Smooth muscle cell (in vitro differentiated cells): Measurements from ENCODE around the gene LRRIQ1. TPM values are rescaled to one million over a fixed set of nuclear protein-coding genes. Genes with fewer than 3 reads are reported as not detected.

Experiments used
- DNase-seq: peaks from one replicate; lab custom pipeline; 2025; ENCODE audit not compliant: unreplicated experiment; lab: John Stamatoyannopoulos, UW
- H2AFZ ChIP-seq: fragments of 200-600 bp; sonication (generic); 2 replicates; pipeline ENCODE4 v1.6.0; 2016; ENCODE audit warnings: antibody characterized with exemption, low read depth, mild to moderate bottlenecking
- H3F3A ChIP-seq: fragments of 200-600 bp; sonication (generic); 2 replicates; pipeline ENCODE4 v1.6.0; 2017; ENCODE audit warnings: antibody characterized with exemption, low read depth
- H3K27ac ChIP-seq: fragments of 200-600 bp; sonication (generic); 2 replicates; pipeline ENCODE4 v1.5.1; 2016; ENCODE audit warnings: low read depth, mild to moderate bottlenecking
- H3K27me3 ChIP-seq: fragments of 200-600 bp; sonication (generic); 2 replicates; pipeline ENCODE4 v1.6.1; 2016; ENCODE audit warnings: low read depth, mild to moderate bottlenecking
- H3K36me3 ChIP-seq: fragments of 200-600 bp; sonication (generic); 2 replicates; pipeline ENCODE4 v1.5.1; 2016; ENCODE audit warnings: low read depth
- H3K4me1 ChIP-seq: fragments of 200-600 bp; sonication (generic); 2 replicates; pipeline ENCODE4 v1.5.1; 2016; ENCODE audit warnings: low read depth
- H3K4me2 ChIP-seq: fragments of 200-600 bp; sonication (generic); 2 replicates; pipeline ENCODE4 v1.6.0; 2016; ENCODE audit warnings: mild to moderate bottlenecking
- H3K4me3 ChIP-seq: fragments of 200-600 bp; sonication (generic); 2 replicates; pipeline ENCODE4 v1.5.1; 2016; ENCODE audit warnings: mild to moderate bottlenecking
- H3K79me2 ChIP-seq: fragments of 200-600 bp; sonication (generic); 2 replicates; pipeline ENCODE4 v1.6.0; 2016; ENCODE audit warnings: low read depth, mild to moderate bottlenecking
- H3K9ac ChIP-seq: fragments of 200-600 bp; sonication (generic); 2 replicates; pipeline ENCODE4 v1.6.0; 2016; ENCODE audit warnings: low read depth
- H3K9me3 ChIP-seq: fragments of 200-600 bp; sonication (generic); replicated peaks from 2 replicates; pipeline ENCODE4 v1.5.1; 2016; ENCODE audit warnings: low read depth
- H4K20me1 ChIP-seq: fragments of 200-600 bp; sonication (generic); 2 replicates; pipeline ENCODE4 v1.6.0; 2016; ENCODE audit warnings: low read depth
- WGBS: methylation state at CpG from one replicate; pipeline ENCODE4 v1.1.7; 2016; ENCODE audit warnings: low lambda C conversion rate; 5-methylcytosine and 5-hydroxymethylcytosine counted together
- polyA plus RNA-seq: library from polyadenylated mRNA; unstranded; fragments of >200 nt; fragmentation: Nextera tagmentation; extraction: Ambion mirVana; gene quantifications from 2 replicates; pipeline ENCODE4 v1.2.1, GENCODE V29; 2016
- total RNA-seq: library from RNA; depleted of rRNA; stranded (reverse); fragments of >200 nt; gene quantifications from 2 replicates; pipeline ENCODE4 v1.2.3, GENCODE V29; 2014
- TF ChIP-seq, protein P1 (sequence below): fragments of 200-600 bp; sonication (generic); IDR thresholded peaks from 2 replicates; pipeline ENCODE4 v1.5.1; 2017; ENCODE audit warnings: borderline replicate concordance, mild to moderate bottlenecking, antibody characterized with exemption; ENCODE audit not compliant: insufficient read depth, poor library complexity, severe bottlenecking

The LRRIQ1 gene
- total and polyA plus RNA-seq, 2 experiments from 2014 or later = 1.3 TPM

DNA sequence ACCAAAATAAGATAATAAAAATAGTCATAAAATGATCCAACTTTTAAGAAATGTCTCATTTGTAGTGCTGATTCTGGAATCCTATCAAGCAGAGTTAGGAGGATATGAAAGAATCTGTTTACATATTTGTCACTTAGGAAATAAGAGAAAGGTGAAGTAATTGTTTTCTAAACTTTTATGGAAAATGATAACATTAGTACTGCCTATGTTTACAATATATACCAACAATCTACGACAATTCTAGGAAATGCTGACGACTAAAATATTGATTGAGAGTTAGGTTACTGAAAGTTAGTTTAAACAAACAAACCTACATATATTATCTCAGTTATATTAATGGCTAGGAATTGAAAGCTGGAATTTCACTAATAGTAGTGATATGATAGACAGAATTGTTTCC lies 18.1 kb upstream of the LRRIQ1 start:
- no peak overlapping the region for H3K27ac ChIP-seq
- H3K36me3 ChIP-seq = no peaks in the 10 kb centered on the region
- no peaks in the 10 kb centered on the region for H4K20me1 ChIP-seq
- no peak overlapping the region for H3K4me2 ChIP-seq
- no peaks in the 10 kb centered on the region for H3K9me3 ChIP-seq
- no peak overlapping the region for H3K9ac ChIP-seq
- H3F3A ChIP-seq = no peaks in the 10 kb centered on the region
- H3K4me3 ChIP-seq = no peak overlapping the region
- H3K27me3 ChIP-seq = no peaks in the 10 kb centered on the region
- no peak for DNase-seq
- 81% methylated on average over 2 of the region's 2 CpGs for WGBS
- no peaks in the 10 kb centered on the region for H3K79me2 ChIP-seq
- H3K4me1 ChIP-seq = no peaks in the 10 kb centered on the region
- no peak overlapping the region for H2AFZ ChIP-seq
- TF ChIP-seq, protein P1, sequence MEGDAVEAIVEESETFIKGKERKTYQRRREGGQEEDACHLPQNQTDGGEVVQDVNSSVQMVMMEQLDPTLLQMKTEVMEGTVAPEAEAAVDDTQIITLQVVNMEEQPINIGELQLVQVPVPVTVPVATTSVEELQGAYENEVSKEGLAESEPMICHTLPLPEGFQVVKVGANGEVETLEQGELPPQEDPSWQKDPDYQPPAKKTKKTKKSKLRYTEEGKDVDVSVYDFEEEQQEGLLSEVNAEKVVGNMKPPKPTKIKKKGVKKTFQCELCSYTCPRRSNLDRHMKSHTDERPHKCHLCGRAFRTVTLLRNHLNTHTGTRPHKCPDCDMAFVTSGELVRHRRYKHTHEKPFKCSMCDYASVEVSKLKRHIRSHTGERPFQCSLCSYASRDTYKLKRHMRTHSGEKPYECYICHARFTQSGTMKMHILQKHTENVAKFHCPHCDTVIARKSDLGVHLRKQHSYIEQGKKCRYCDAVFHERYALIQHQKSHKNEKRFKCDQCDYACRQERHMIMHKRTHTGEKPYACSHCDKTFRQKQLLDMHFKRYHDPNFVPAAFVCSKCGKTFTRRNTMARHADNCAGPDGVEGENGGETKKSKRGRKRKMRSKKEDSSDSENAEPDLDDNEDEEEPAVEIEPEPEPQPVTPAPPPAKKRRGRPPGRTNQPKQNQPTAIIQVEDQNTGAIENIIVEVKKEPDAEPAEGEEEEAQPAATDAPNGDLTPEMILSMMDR = no peak

DNA sequence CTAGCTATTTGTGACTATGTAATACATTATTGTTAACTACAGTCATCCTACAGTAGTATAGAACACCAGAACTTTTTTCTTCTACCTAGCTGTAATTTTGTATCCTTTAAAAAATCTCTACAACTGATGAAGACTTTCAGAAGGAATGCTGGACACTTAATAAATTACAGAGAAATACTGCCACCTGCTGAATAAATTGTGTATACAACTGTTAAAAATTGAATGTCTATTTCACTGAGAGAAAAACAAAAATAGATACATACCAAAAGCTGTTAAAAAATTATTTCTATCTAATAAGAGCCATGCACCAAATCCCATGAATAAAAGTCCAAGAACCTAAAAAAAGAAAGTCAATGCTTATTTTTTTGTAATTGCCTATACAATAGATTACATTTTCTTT lies 6.7 kb upstream of the LRRIQ1 start:
- Histone ChIP-seq H3K4me2 (no peak overlapping the region), H2AFZ (no peak overlapping the region), H3F3A (no peaks in the 10 kb centered on the region), H3K9ac (no peak overlapping the region), H3K27me3 (peaks cover 7% of the 10 kb centered on the region), H3K27ac (no peak overlapping the region), H3K79me2 (no peaks in the 10 kb centered on the region), H3K9me3 (no peaks in the 10 kb centered on the region), H3K36me3 (no peaks in the 10 kb centered on the region), H3K4me1 (no peaks in the 10 kb centered on the region), H4K20me1 (no peaks in the 10 kb centered on the region), H3K4me3 (no peak overlapping the region)
- TF ChIP-seq, protein P1 = peak; percentile 68
- no peak for DNase-seq

DNA sequence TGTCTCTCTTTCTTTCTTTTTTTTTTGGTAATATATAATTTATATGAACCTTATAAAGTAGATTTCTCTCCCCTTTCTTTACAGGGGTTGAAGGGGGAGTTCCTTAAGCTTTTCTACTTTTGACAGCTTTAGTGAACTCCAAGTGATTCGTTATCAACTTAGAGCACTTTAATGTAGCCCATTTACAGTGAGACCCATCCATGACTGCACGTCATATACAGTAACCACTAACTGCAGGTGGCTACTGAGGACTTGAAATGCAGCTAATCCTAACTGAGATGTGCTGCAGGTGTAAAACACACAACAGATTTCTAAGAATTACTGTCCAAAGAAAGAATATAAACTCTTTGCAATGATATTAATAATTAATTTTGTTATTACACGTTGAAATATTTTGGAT lies 582 bp downstream of the LRRIQ1 start:
- TF ChIP-seq, protein P1 = no peak
- H3K4me1 ChIP-seq = peaks cover 14% of the 10 kb centered on the region
- peak overlapping the region; percentile 60 for H3K4me3 ChIP-seq
- H2AFZ ChIP-seq = peak overlapping the region; percentile 93
- no peak overlapping the region for H3K27ac ChIP-seq
- H3K4me2 ChIP-seq = peak overlapping the region; percentile 95
- H3K79me2 ChIP-seq = no peaks in the 10 kb centered on the region
- H3F3A ChIP-seq = no peaks in the 10 kb centered on the region
- H4K20me1 ChIP-seq = no peaks in the 10 kb centered on the region
- peaks cover 7% of the 10 kb centered on the region for H3K27me3 ChIP-seq
- no peak for DNase-seq
- no peaks in the 10 kb centered on the region for H3K9me3 ChIP-seq
- peak overlapping the region; percentile 47 for H3K9ac ChIP-seq
- 33% methylated on average over 3 of the region's 3 CpGs for WGBS
- no peaks in the 10 kb centered on the region for H3K36me3 ChIP-seq

DNA sequence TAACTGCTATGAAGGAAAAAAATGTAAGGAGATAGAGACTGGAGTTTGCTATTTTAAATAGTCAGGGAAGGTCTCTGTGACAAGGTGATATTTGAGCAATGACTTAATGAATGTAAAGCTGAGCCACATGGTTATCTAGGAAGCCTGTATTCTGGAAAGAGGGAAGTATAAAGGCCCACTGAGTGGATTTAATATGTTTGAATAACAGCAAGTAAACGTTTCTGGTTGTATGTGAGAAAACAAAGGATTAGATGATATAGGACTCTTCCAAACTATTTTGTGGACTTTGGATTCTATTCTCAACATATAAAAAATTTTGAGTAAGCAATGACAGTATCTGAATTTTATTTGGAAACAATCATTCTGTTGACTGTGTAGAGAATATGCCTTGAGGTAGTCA lies 5.2 kb downstream of the LRRIQ1 start:
- H3K9me3 ChIP-seq = no peaks in the 10 kb centered on the region
- no peak overlapping the region for H2AFZ ChIP-seq
- 50% methylated on average over 1 of the region's 1 CpG for WGBS
- H3K4me3 ChIP-seq = no peak overlapping the region
- no peaks in the 10 kb centered on the region for H3K36me3 ChIP-seq
- TF ChIP-seq, protein P1 = no peak
- no peaks in the 10 kb centered on the region for H3K79me2 ChIP-seq
- H3K4me2 ChIP-seq = no peak overlapping the region
- H3K9ac ChIP-seq = no peak overlapping the region
- peaks cover 8% of the 10 kb centered on the region for H3K4me1 ChIP-seq
- H3K27ac ChIP-seq = no peak overlapping the region
- no peaks in the 10 kb centered on the region for H3F3A ChIP-seq
- no peaks in the 10 kb centered on the region for H4K20me1 ChIP-seq
- H3K27me3 ChIP-seq = no peaks in the 10 kb centered on the region
- no peak for DNase-seq
